ENCODE data around the gene CYP27B1.

CYP27B1 gene

GRCh38 chr12:57770734-57771133, 3.9 kb upstream of the CYP27B1 start:
- DNase-seq (ENCODE audit: low spot score), result no peak
- in situ Hi-C loops (cut with MboI; ENCODE audit: low sequenced_read_pairs, unreplicated experiment), result no loop called here
- TF ChIP-seq CTCF (IDR thresholded peaks at IDR 0.05; ENCODE audit: borderline replicate concordance, control extremely low read depth, extremely low read depth, insufficient read depth, missing control alignments), result no peak

GRCh38 chr12:57769594-57769993, 2.7 kb upstream of the CYP27B1 start:
- DNase-seq (ENCODE audit: low spot score), result no peak
- no peak for TF ChIP-seq CTCF (IDR thresholded peaks at IDR 0.05; ENCODE audit: borderline replicate concordance, control extremely low read depth, extremely low read depth, insufficient read depth, missing control alignments)
- in situ Hi-C loops (cut with MboI; ENCODE audit: low sequenced_read_pairs, unreplicated experiment), result no loop called here

- in situ Hi-C loops (cut with MboI; ENCODE audit: low sequenced_read_pairs, unreplicated experiment), result no loop called here
- DNase-seq (ENCODE audit: low spot score), result no peak
- TF ChIP-seq CTCF (IDR thresholded peaks at IDR 0.05; ENCODE audit: borderline replicate concordance, control extremely low read depth, extremely low read depth, insufficient read depth, missing control alignments), result no peak
Observed at GRCh38 chr12:57767876-57768275, 998 bp upstream of the CYP27B1 start.

- in situ Hi-C loops (cut with MboI; ENCODE audit: low sequenced_read_pairs, unreplicated experiment), result no loop called here
- no peak for DNase-seq (ENCODE audit: low spot score)
- no peak for TF ChIP-seq CTCF (IDR thresholded peaks at IDR 0.05; ENCODE audit: borderline replicate concordance, control extremely low read depth, extremely low read depth, insufficient read depth, missing control alignments)
Observed at GRCh38 chr12:57767305-57767698, 424 bp upstream of the CYP27B1 start.

- TF ChIP-seq CTCF (IDR thresholded peaks at IDR 0.05; ENCODE audit: borderline replicate concordance, control extremely low read depth, extremely low read depth, insufficient read depth, missing control alignments), result no peak
- DNase-seq (ENCODE audit: low spot score), result no peak
- in situ Hi-C loops (cut with MboI; ENCODE audit: low sequenced_read_pairs, unreplicated experiment), result no loop called here
Observed at GRCh38 chr12:57765698-57766463, 997 bp downstream of the CYP27B1 start.

GRCh38 chr12:57765003-57765697, 1.7 kb downstream of the CYP27B1 start:
- peak; percentile 53 for TF ChIP-seq CTCF (IDR thresholded peaks at IDR 0.05; ENCODE audit: borderline replicate concordance, control extremely low read depth, extremely low read depth, insufficient read depth, missing control alignments)
- in situ Hi-C loops (cut with MboI; ENCODE audit: low sequenced_read_pairs, unreplicated experiment), result no loop called here
- peak; percentile 72 for DNase-seq (ENCODE audit: low spot score)

Data from GM13976 (cell line).